Endodermal cell (in vitro differentiated cells): ENCODE measurements around the gene ZNF22. TPM values are rescaled to one million over a fixed set of nuclear protein-coding genes. Genes with fewer than 3 reads are reported as not detected.

ENCODE experiments used
- DNase-seq: peaks from one replicate; pipeline ENCODE4 v3.0.0-alpha.2; 2017
- H3K27ac ChIP-seq: 2 replicates; pipeline ENCODE4 v1.5.1; 2013; ENCODE audit warnings: mild to moderate bottlenecking, low read depth, low read length, moderate library complexity
- H3K27me3 ChIP-seq: 2 replicates; pipeline ENCODE4 v1.6.1; 2013; ENCODE audit warnings: mild to moderate bottlenecking, low read length, moderate library complexity; ENCODE audit not compliant: insufficient read depth, control insufficient read depth, poor library complexity, severe bottlenecking
- H3K36me3 ChIP-seq: 2 replicates; pipeline ENCODE4 v1.7.0; 2013; ENCODE audit warnings: mild to moderate bottlenecking, low read length, moderate library complexity; ENCODE audit not compliant: control insufficient read depth, insufficient read depth
- H3K4me1 ChIP-seq: one replicate; pipeline ENCODE4 v1.7.0; 2013; ENCODE audit warnings: low read length; ENCODE audit not compliant: control insufficient read depth, insufficient read depth
- H3K4me3 ChIP-seq: 2 replicates; pipeline ENCODE4 v1.5.1; 2013; ENCODE audit warnings: mild to moderate bottlenecking, low read length, moderate library complexity
- H3K9ac ChIP-seq: 2 replicates; pipeline ENCODE4 v1.6.1; 2013; ENCODE audit warnings: mild to moderate bottlenecking, low read length, moderate library complexity; ENCODE audit not compliant: poor library complexity, severe bottlenecking; ENCODE audit errors: extremely low read depth
- H3K9me3 ChIP-seq: 2 replicates; pipeline ENCODE4 v1.6.1; 2013; ENCODE audit warnings: mild to moderate bottlenecking, low read length, moderate library complexity; ENCODE audit not compliant: control insufficient read depth
- H3K27ac Mint-ChIP-seq: 2 replicates; pipeline ENCODE4 v1.8.0; 2020; ENCODE audit warnings: mixed read lengths
- H3K27me3 Mint-ChIP-seq: 2 replicates; pipeline ENCODE4 v1.8.0; 2021; ENCODE audit warnings: mild to moderate bottlenecking, mixed read lengths; ENCODE audit not compliant: insufficient read depth
- H3K36me3 Mint-ChIP-seq: 2 replicates; pipeline ENCODE4 v1.8.0; 2020; ENCODE audit warnings: low read depth, mixed read lengths
- H3K4me1 Mint-ChIP-seq: 2 replicates; pipeline ENCODE4 v1.8.0; 2020; ENCODE audit warnings: mixed read lengths
- H3K4me3 Mint-ChIP-seq: 2 replicates; pipeline ENCODE4 v1.8.0; 2020; ENCODE audit warnings: mild to moderate bottlenecking, moderate library complexity, mixed read lengths
- H3K9me3 Mint-ChIP-seq: 2 replicates; pipeline ENCODE4 v1.8.0; 2020; ENCODE audit warnings: mild to moderate bottlenecking, mixed read lengths
- CTCF ChIP-seq: fragments of 200-600 bp; sonication (generic); conservative IDR thresholded peaks from 2 replicates; pipeline ENCODE4 v1.5.0; 2021; ENCODE audit warnings: antibody characterized with exemption, mild to moderate bottlenecking
- WGBS, 2 experiments: methylation state at CpG; one replicate each; pipeline versions ENCODE4 v1.1.5 to v1.1.7; 2013; ENCODE audit warnings: missing lambda C conversion rate in 2 of 2, mixed read lengths in 1 of 2; ENCODE audit not compliant: insufficient coverage in 1 of 2, insufficient read length in 1 of 2; 5-methylcytosine and 5-hydroxymethylcytosine counted together
- total RNA-seq, 2 donors: library from RNA; stranded (reverse); fragmentation: NEBNext Ultra II Directional in 1 of 2; extraction: Animal tissue kit (Norgen Biotek cat#: 25700) in 1 of 2; gene quantifications; 2 replicates in 1 of 2; 3 replicates in 1 of 2; pipeline ENCODE4 v1.2.1, GENCODE V29; 2021

ZNF22 gene
- total RNA-seq, 2 donors from 2014 or later = 35.5 to 42.5 TPM

- DNase-seq = no peak
- Mint-ChIP-seq H3K9me3 (peaks cover 2% of the 10 kb centered on the region), H3K27me3 (no peaks in the 10 kb centered on the region), H3K4me3 (no peak overlapping the region), H3K27ac (no peak overlapping the region), H3K4me1 (peaks cover 20% of the 10 kb centered on the region), H3K36me3 (peaks cover 8% of the 10 kb centered on the region)
- no peak for TF ChIP-seq CTCF
- Histone ChIP-seq H3K9ac (no peak overlapping the region), H3K27ac (no peak overlapping the region), H3K9me3 (no peaks in the 10 kb centered on the region), H3K27me3 (no peaks in the 10 kb centered on the region), H3K4me1 (no peaks in the 10 kb centered on the region), H3K36me3 (no peaks in the 10 kb centered on the region), H3K4me3 (no peak overlapping the region)
These were observed 46.7 kb upstream of the ZNF22 start for GRCh38 chr10:44954042-44954441.

- H3K4me3 Mint-ChIP-seq = no peak overlapping the region
- H3K36me3 Mint-ChIP-seq = peaks cover 8% of the 10 kb centered on the region
- Histone ChIP-seq H3K36me3 (no peaks in the 10 kb centered on the region), H3K4me1 (no peaks in the 10 kb centered on the region), H3K9ac (no peak overlapping the region), H3K27ac (no peak overlapping the region), H3K4me3 (no peak overlapping the region), H3K27me3 (no peaks in the 10 kb centered on the region), H3K9me3 (no peaks in the 10 kb centered on the region)
- peaks cover 2% of the 10 kb centered on the region for H3K9me3 Mint-ChIP-seq
- H3K27me3 Mint-ChIP-seq = no peaks in the 10 kb centered on the region
- DNase-seq = no peak
- no peak for TF ChIP-seq CTCF
- no peak overlapping the region for H3K27ac Mint-ChIP-seq
- peaks cover 20% of the 10 kb centered on the region for H3K4me1 Mint-ChIP-seq
These were observed 45.8 kb upstream of the ZNF22 start for GRCh38 chr10:44954962-44955361.

- Mint-ChIP-seq H3K27ac (no peak overlapping the region), H3K27me3 (peaks cover 6% of the 10 kb centered on the region), H3K36me3 (peaks cover 8% of the 10 kb centered on the region), H3K4me1 (peaks cover 25% of the 10 kb centered on the region), H3K9me3 (peaks cover 2% of the 10 kb centered on the region), H3K4me3 (no peak overlapping the region)
- TF ChIP-seq CTCF = no peak
- no peak overlapping the region for H3K4me3 ChIP-seq
- peaks cover 5% of the 10 kb centered on the region for H3K4me1 ChIP-seq
- H3K9me3 ChIP-seq = no peaks in the 10 kb centered on the region
- WGBS, 2 experiments = 94 to 97% methylated on average over 4 to 8 of the region's 8 CpGs
- no peak overlapping the region for H3K9ac ChIP-seq
- no peak for DNase-seq
- H3K27me3 ChIP-seq = no peaks in the 10 kb centered on the region
- H3K27ac ChIP-seq = no peak overlapping the region
- no peaks in the 10 kb centered on the region for H3K36me3 ChIP-seq
These were observed 45.2 kb upstream of the ZNF22 start for GRCh38 chr10:44955413-44956070.
